ENCODE data around the gene TMEM131L. TPM values are rescaled to one million over a fixed set of nuclear protein-coding genes. Genes with fewer than 3 reads are reported as not detected.

TMEM131L gene
- total RNA-seq, 2 donors from 2014 or later, result 22.2 to 25.6 TPM

GRCh38 chr4:153635846-153636245, 169.7 kb downstream of the TMEM131L start:
- H3K36me3 ChIP-seq, result peaks cover 35% of the 10 kb centered on the region
- ATAC-seq (ENCODE audit: insufficient number of reproducible peaks, low FRiP score, low read depth), result no peak
- DNase-seq (ENCODE audit: low spot score), result no peak
- no peak for TF ChIP-seq CTCF (IDR thresholded peaks at IDR 0.05)
- H3K4me3 ChIP-seq, result no peak overlapping the region
- no peaks in the 10 kb centered on the region for H3K4me1 ChIP-seq (ENCODE audit: control insufficient read depth in 1 of 2, low read depth in 2 of 2)
- no peaks in the 10 kb centered on the region for H3K9me3 ChIP-seq
- no peak overlapping the region for H3K27ac ChIP-seq
- H3K27me3 ChIP-seq (replicated peaks; ENCODE audit: insufficient read depth), result no peaks in the 10 kb centered on the region

- no peak overlapping the region for H3K4me3 ChIP-seq
- peaks cover 24% of the 10 kb centered on the region for H3K36me3 ChIP-seq
- H3K27me3 ChIP-seq (replicated peaks; ENCODE audit: insufficient read depth), result no peaks in the 10 kb centered on the region
- no peak for TF ChIP-seq CTCF (IDR thresholded peaks at IDR 0.05)
- no peaks in the 10 kb centered on the region for H3K9me3 ChIP-seq
- H3K27ac ChIP-seq, result no peak overlapping the region
- no peak for DNase-seq (ENCODE audit: low spot score)
- ATAC-seq (ENCODE audit: insufficient number of reproducible peaks, low FRiP score, low read depth), result no peak
- no peaks in the 10 kb centered on the region for H3K4me1 ChIP-seq (ENCODE audit: control insufficient read depth in 1 of 2, low read depth in 2 of 2)
Measured at GRCh38 chr4:153637201-153637600, 171.0 kb downstream of the TMEM131L start.

GRCh38 chr4:153638011-153638410, 171.9 kb downstream of the TMEM131L start:
- no peak overlapping the region for H3K4me3 ChIP-seq
- H3K27ac ChIP-seq, result no peak overlapping the region
- H3K4me1 ChIP-seq (ENCODE audit: control insufficient read depth in 1 of 2, low read depth in 2 of 2), result no peaks in the 10 kb centered on the region
- no peaks in the 10 kb centered on the region for H3K9me3 ChIP-seq
- DNase-seq (ENCODE audit: low spot score) (no peak), ATAC-seq (ENCODE audit: insufficient number of reproducible peaks, low FRiP score, low read depth) (no peak)
- H3K27me3 ChIP-seq (replicated peaks; ENCODE audit: insufficient read depth), result no peaks in the 10 kb centered on the region
- TF ChIP-seq CTCF (IDR thresholded peaks at IDR 0.05), result no peak
- H3K36me3 ChIP-seq, result peaks cover 19% of the 10 kb centered on the region

GRCh38 chr4:153638999-153639398, 172.8 kb downstream of the TMEM131L start:
- no peak for TF ChIP-seq CTCF (IDR thresholded peaks at IDR 0.05)
- H3K4me3 ChIP-seq, result no peak overlapping the region
- no peak overlapping the region for H3K27ac ChIP-seq
- no peaks in the 10 kb centered on the region for H3K4me1 ChIP-seq (ENCODE audit: control insufficient read depth in 1 of 2, low read depth in 2 of 2)
- no peak for ATAC-seq (ENCODE audit: insufficient number of reproducible peaks, low FRiP score, low read depth)
- peaks cover 15% of the 10 kb centered on the region for H3K36me3 ChIP-seq
- H3K9me3 ChIP-seq, result no peaks in the 10 kb centered on the region
- H3K27me3 ChIP-seq (replicated peaks; ENCODE audit: insufficient read depth), result no peaks in the 10 kb centered on the region
- DNase-seq (ENCODE audit: low spot score), result no peak

- ATAC-seq (ENCODE audit: insufficient number of reproducible peaks, low FRiP score, low read depth), result no peak
- no peak for DNase-seq (ENCODE audit: low spot score)
- TF ChIP-seq CTCF (IDR thresholded peaks at IDR 0.05), result no peak
- no peak overlapping the region for H3K4me3 ChIP-seq
- peaks cover 14% of the 10 kb centered on the region for H3K36me3 ChIP-seq
- H3K27me3 ChIP-seq (replicated peaks; ENCODE audit: insufficient read depth), result no peaks in the 10 kb centered on the region
- H3K9me3 ChIP-seq, result peaks cover 2% of the 10 kb centered on the region
- H3K4me1 ChIP-seq (ENCODE audit: control insufficient read depth in 1 of 2, low read depth in 2 of 2), result no peaks in the 10 kb centered on the region
- no peak overlapping the region for H3K27ac ChIP-seq
Measured at GRCh38 chr4:153639833-153640802, 174.0 kb downstream of the TMEM131L start.

All from thoracic aorta (tissue), 2 donors.